Breast epithelium (tissue), 4 donors: ENCODE measurements around the gene FFAR4. TPM values are rescaled to one million over a fixed set of nuclear protein-coding genes. Genes with fewer than 3 reads are reported as not detected.
"Not testable (repeated sequence)": the region's sequence is repeated elsewhere in the genome, so short reads cannot be mapped to it uniquely, and the experiment has no call there.

Source experiments
- DNase-seq, 2 donors: peaks; one replicate each; pipeline ENCODE4 v3.0.0-alpha.2; 2019; ENCODE audit warnings: low spot score in 2 of 2
- H3K27ac ChIP-seq, 2 donors: fragments of 200-600 bp; sonication (generic) in 1 of 2; one replicate each; pipeline ENCODE4 v1.5.1; 2016 to 2019; ENCODE audit warnings: mild to moderate bottlenecking in 1 of 2
- H3K27me3 ChIP-seq, 2 donors: fragments of 200-600 bp; sonication (generic) in 1 of 2; one replicate each; pipeline versions ENCODE4 v1.5.1 to v1.6.0; 2017 to 2019; ENCODE audit warnings: control low read depth in 1 of 2, mild to moderate bottlenecking in 1 of 2
- H3K36me3 ChIP-seq: fragments of 200-600 bp; one replicate; pipeline ENCODE4 v1.5.1; 2019
- H3K4me1 ChIP-seq, 2 donors: fragments of 200-600 bp; sonication (generic); one replicate each; pipeline ENCODE4 v1.5.1; 2016 to 2019; ENCODE audit warnings: control low read depth in 1 of 2
- H3K4me3 ChIP-seq, 3 donors: fragments of 200-600 bp; sonication (generic); 1 replicate in 2 of 3; 2 replicates in 1 of 3; pipeline ENCODE4 v1.5.1; 2016 to 2019; ENCODE audit warnings: mild to moderate bottlenecking in 3 of 3, moderate library complexity in 2 of 3
- H3K9me3 ChIP-seq, 2 donors: fragments of 200-600 bp; sonication (generic) in 1 of 2; one replicate each; pipeline ENCODE4 v1.5.1; 2016 to 2019; ENCODE audit warnings: control low read depth in 1 of 2
- POLR2A ChIP-seq: fragments of 450-650 bp; IDR thresholded peaks from one replicate; pipeline ENCODE4 v1.6.1; 2016; ENCODE audit warnings: antibody characterized with exemption, mild to moderate bottlenecking, moderate library complexity
- POLR2AphosphoS5 ChIP-seq, 3 donors: sonication (generic); formaldehyde crosslinking; IDR thresholded peaks; one replicate each; pipeline ENCODE4 v1.6.1; 2017; ENCODE audit warnings: antibody characterized with exemption in 3 of 3
- intact Hi-C: fragments of 100-400 bp; cut with DNase I; formaldehyde crosslinking; loops from one replicate; pipeline ENCODE4 v1.15.1; 2023; ENCODE audit warnings: low total_unique reads
- total RNA-seq, 3 donors: library from RNA; depleted of rRNA; stranded (reverse); fragments of >200 nt; gene quantifications; one replicate each; pipeline ENCODE4 v1.1.0, GENCODE V29; 2016
- TF ChIP-seq, protein P1 (sequence below), 3 donors: fragments of 450-650 bp; IDR thresholded peaks; one replicate each; pipeline ENCODE4 v1.5.1; 2016 to 2017; ENCODE audit warnings: antibody characterized with exemption in 3 of 3, mild to moderate bottlenecking in 3 of 3, moderate library complexity in 3 of 3

Gene FFAR4
- 1 to 10 TPM in 2 of 3 donors, under 1 TPM in 1; 0.33 to 2.9 (median 1.0) TPM for total RNA-seq

DNA sequence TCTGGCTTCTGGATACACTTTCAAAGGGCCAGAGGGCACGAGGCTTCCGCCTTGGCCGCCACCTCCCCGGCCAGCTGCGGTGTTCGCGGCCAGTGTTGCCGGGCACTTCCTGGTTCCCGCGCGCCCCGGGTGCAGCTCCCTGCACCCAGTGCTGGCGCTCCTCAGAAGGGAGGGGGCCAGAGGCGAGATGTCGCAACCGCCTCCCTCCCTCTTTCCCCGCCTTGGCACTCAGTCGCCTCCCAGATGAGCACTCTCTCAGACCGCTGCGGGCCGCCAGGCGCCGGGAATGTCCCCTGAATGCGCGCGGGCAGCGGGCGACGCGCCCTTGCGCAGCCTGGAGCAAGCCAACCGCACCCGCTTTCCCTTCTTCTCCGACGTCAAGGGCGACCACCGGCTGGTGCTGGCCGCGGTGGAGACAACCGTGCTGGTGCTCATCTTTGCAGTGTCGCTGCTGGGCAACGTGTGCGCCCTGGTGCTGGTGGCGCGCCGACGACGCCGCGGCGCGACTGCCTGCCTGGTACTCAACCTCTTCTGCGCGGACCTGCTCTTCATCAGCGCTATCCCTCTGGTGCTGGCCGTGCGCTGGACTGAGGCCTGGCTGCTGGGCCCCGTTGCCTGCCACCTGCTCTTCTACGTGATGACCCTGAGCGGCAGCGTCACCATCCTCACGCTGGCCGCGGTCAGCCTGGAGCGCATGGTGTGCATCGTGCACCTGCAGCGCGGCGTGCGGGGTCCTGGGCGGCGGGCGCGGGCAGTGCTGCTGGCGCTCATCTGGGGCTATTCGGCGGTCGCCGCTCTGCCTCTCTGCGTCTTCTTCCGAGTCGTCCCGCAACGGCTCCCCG lies at the start of gene FFAR4:
Gene FFAR4, plus strand, starts transcription at position 231 of the 842 bp plus-strand sequence. Its CDS starts 56 bp downstream, at position 287.
- Histone ChIP-seq H3K27me3 (peaks cover 2 to 26% of the 10 kb centered on the region in 2 donors), H3K9me3 (no peaks in the 10 kb centered on the region), H3K36me3 (no peaks in the 10 kb centered on the region), H3K4me1 (peaks cover 5% of the 10 kb centered on the region in 2 donors), H3K27ac (no peak within 1 kb of the TSS), H3K4me3 (peak within 1 kb of the TSS; percentile 39 to 61 (median 41))
- intact Hi-C loops: no loop called here
- DNase-seq: peak in 1 of 2 donors; percentile 19
- TF ChIP-seq POLR2A (no peak), POLR2AphosphoS5 (IDR thresholded peaks at IDR 0.05) (no peak)
- TF ChIP-seq, protein P1, sequence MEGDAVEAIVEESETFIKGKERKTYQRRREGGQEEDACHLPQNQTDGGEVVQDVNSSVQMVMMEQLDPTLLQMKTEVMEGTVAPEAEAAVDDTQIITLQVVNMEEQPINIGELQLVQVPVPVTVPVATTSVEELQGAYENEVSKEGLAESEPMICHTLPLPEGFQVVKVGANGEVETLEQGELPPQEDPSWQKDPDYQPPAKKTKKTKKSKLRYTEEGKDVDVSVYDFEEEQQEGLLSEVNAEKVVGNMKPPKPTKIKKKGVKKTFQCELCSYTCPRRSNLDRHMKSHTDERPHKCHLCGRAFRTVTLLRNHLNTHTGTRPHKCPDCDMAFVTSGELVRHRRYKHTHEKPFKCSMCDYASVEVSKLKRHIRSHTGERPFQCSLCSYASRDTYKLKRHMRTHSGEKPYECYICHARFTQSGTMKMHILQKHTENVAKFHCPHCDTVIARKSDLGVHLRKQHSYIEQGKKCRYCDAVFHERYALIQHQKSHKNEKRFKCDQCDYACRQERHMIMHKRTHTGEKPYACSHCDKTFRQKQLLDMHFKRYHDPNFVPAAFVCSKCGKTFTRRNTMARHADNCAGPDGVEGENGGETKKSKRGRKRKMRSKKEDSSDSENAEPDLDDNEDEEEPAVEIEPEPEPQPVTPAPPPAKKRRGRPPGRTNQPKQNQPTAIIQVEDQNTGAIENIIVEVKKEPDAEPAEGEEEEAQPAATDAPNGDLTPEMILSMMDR (IDR thresholded peaks at IDR 0.05): no peak

DNA sequence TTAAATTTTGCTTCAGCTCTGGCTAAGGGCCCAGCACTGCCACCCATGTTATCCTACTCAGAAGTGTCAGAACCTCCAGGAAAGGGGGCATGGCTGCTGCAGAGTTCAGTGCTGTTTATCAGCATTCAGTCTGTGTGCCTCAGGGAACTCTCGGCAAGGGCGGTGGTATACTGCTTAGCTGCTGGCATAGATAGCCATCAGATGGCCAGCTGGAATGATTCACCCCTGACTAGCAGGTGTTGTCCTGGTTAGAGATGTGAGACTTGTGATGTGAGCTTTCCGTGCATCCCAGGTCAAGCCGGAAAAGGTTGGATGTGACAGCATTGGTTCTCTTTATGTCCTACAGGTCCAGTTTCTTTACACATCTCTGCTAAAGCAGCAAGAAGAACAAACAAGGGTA lies 47.9 kb upstream of the FFAR4 start:
- intact Hi-C loops: no loop called here
- TF ChIP-seq POLR2A (no peak), POLR2AphosphoS5 (IDR thresholded peaks at IDR 0.05) (no peak)
- TF ChIP-seq, protein P1 (IDR thresholded peaks at IDR 0.05): no peak
- Histone ChIP-seq H3K4me3 (no peak overlapping the region), H3K27ac (no peak overlapping the region), H3K4me1 (no peaks in the 10 kb centered on the region), H3K27me3 (no peaks in the 10 kb centered on the region), H3K9me3 (no peaks in the 10 kb centered on the region), H3K36me3 (no peaks in the 10 kb centered on the region)
- no peak for DNase-seq

DNA sequence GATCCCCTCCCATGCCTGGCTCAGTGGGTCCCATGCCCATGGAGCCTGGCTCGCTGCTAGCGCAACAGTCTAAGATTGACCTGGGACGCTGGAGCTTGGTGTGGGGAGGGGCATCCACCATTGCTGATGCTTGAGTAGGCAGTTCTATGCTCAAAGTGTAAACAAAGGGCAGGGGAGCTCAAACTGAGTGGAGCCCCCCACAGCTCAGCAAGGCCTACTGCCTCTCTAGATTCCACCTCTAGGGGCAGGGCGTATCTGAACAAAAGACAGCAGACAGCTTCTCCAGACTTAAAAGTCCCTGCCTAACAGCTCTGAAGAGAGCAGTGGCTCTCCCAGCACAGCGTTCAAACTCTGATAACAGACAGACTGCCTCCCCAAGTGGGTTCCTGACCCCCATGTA lies 31.2 kb upstream of the FFAR4 start:
- Histone ChIP-seq H3K27me3 (no peaks in the 10 kb centered on the region), H3K9me3 (no peaks in the 10 kb centered on the region), H3K4me3 (no peak overlapping the region), H3K36me3 (no peaks in the 10 kb centered on the region), H3K27ac (no peak overlapping the region), H3K4me1 (no peaks in the 10 kb centered on the region)
- intact Hi-C loops: no loop called here
- no peak for DNase-seq
- TF ChIP-seq POLR2A: no peak
- TF ChIP-seq, protein P1 (IDR thresholded peaks at IDR 0.05): no peak
- no peak for TF ChIP-seq POLR2AphosphoS5 (IDR thresholded peaks at IDR 0.05)

DNA sequence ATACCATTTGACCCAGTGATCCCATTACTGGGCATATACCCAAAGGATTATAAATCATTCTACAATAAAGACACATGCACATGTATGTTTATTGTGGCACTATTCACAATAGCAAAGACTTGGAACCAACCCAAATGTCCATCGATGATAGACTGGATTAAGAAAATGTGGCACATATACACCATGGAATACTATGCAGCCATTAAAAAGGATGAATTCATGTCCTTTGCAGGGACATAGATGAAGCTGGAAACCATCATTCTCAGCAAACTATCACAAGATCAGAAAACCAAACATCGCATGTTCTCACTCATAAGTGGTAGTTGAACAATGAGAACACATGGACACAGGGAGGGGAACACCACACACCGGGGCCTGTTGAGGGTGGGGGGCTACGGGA lies 25.6 kb upstream of the FFAR4 start:
- DNase-seq, H3K27me3 ChIP-seq, H3K27ac ChIP-seq, H3K9me3 ChIP-seq, H3K36me3 ChIP-seq, H3K4me1 ChIP-seq, intact Hi-C loops, H3K4me3 ChIP-seq: not testable (repeated sequence)

DNA sequence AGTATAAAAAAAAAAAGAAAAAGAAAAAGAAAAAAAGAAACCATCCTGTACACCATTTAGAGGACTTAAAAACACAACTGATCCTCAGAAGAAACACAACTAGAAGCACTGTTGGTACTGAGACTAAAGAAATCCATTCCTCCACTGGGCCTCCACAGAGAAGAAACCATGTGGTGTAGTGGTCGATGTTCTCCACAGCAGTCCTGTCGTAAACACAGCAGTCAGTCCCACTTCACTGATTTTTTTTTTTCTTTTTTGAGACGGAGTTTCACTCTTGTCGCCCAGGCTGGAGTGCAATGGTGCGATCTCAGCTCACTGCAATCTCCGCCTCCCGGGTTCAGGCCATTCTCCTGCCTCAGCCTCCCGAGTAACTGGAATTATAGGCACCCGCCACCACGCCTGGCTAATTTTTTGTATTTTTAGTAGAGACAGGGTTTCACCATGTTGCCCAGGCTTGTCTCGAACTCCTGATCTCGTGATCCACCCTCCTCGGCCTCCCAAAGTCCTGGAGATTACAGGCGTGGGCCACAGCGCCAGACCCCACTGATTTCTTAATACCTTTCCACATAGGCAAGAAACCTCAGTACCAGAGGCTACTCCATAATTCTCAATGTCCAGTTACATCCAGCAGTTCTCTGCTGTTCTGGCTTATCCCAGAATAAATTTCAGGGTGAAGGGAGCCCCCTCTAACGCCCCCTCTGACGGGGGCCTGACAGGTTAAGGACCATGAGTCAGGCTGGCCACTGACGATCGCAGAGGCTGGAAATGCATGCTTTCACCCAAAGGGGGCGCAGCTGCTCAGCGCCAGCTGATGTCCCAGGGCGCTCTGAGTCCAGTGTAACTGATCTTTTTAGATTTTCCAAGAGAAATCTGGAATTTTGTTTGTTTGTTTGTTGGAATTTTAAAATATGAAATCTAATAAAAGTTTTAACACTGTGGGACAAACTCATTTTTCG lies 24.8 kb upstream of the FFAR4 start:
- TF ChIP-seq POLR2AphosphoS5 (IDR thresholded peaks at IDR 0.05): no peak
- no peak for TF ChIP-seq POLR2A
- TF ChIP-seq, protein P1 (IDR thresholded peaks at IDR 0.05): peak in 2 of 3 donors; percentile 27 to 64
- Histone ChIP-seq H3K36me3 (no peaks in the 10 kb centered on the region), H3K27ac (no peak overlapping the region), H3K9me3 (no peaks in the 10 kb centered on the region), H3K27me3 (no peaks in the 10 kb centered on the region), H3K4me1 (no peaks in the 10 kb centered on the region), H3K4me3 (peak overlapping the region in 2 of 3 donors; percentile 24 to 41)
- no peak for DNase-seq
- intact Hi-C loops: no loop called here
